Stomach (tissue), 4 donors: ENCODE measurements around the gene UBE2D2.

Experiments used
- POLR2A ChIP-seq, 4 donors: fragments of 450-650 bp; IDR thresholded peaks; one replicate each; pipeline ENCODE4 v1.6.1; 2016; ENCODE audit warnings: antibody characterized with exemption in 4 of 4, control low read depth in 2 of 4, mild to moderate bottlenecking in 1 of 4, moderate library complexity in 1 of 4
- POLR2AphosphoS5 ChIP-seq, 3 donors: sonication (generic); formaldehyde crosslinking; IDR thresholded peaks; one replicate each; pipeline ENCODE4 v1.6.1; 2016; ENCODE audit warnings: antibody characterized with exemption in 3 of 3

- TF ChIP-seq POLR2AphosphoS5 (IDR thresholded peaks at IDR 0.05): no peak
- TF ChIP-seq POLR2A (IDR thresholded peaks at IDR 0.05): no peak
These were observed 81.1 kb downstream of the UBE2D2 start for GRCh38 chr5:139642213-139642612.
